HepG2 (cell line): ENCODE results near the gene KTI12. TPM values are rescaled to one million over a fixed set of nuclear protein-coding genes. Genes with fewer than 3 reads are reported as not detected.

Source experiments
- ARID2 ChIP-seq: sonication (generic); formaldehyde crosslinking; IDR thresholded peaks from 2 replicates; pipeline ENCODE4 v1.8.1; 2022; ENCODE audit warnings: mild to moderate bottlenecking, missing genetic modification reagents, borderline replicate concordance
- EZH2 ChIP-seq: conservative IDR thresholded peaks from 2 replicates; pipeline ENCODE4 v1.6.1; 2012; ENCODE audit warnings: mild to moderate bottlenecking, low read depth, low read length, moderate library complexity
- GABPA ChIP-seq, 2 experiments: IDR thresholded peaks; 2 replicates each; pipeline ENCODE4 v1.6.1; 2011 to 2016; ENCODE audit warnings: low read depth in 2 of 2, low read length in 1 of 2, missing biosample characterization in 1 of 2, missing genetic modification characterization in 1 of 2
- GTF3A ChIP-seq: sonication (generic); formaldehyde crosslinking; conservative IDR thresholded peaks from 2 replicates; pipeline ENCODE4 v1.4.0; 2020; ENCODE audit warnings: mild to moderate bottlenecking, missing genetic modification reagents
- HES4 ChIP-seq: sonication (generic); formaldehyde crosslinking; IDR thresholded peaks from 2 replicates; pipeline ENCODE4 v1.9.0; 2021; ENCODE audit warnings: mild to moderate bottlenecking, missing genetic modification reagents, borderline replicate concordance
- KDM6A ChIP-seq: IDR thresholded peaks from 2 replicates; pipeline ENCODE4 v1.6.1; 2016; ENCODE audit warnings: low read depth
- PLRG1 ChIP-seq: fragments of 450-650 bp; conservative IDR thresholded peaks from 2 replicates; pipeline ENCODE4 v1.6.1; 2016
- SP2 ChIP-seq: sonication (generic); formaldehyde crosslinking; IDR thresholded peaks from 2 replicates; pipeline ENCODE4 v1.5.1; 2020; ENCODE audit warnings: mild to moderate bottlenecking, missing genetic modification reagents
- ZKSCAN8 ChIP-seq: IDR thresholded peaks from 2 replicates; pipeline ENCODE4 v1.6.1; 2016; ENCODE audit warnings: borderline replicate concordance, missing genetic modification reagents, missing compliant biosample characterization
- ZNF263 ChIP-seq: sonication (generic); formaldehyde crosslinking; IDR thresholded peaks from 2 replicates; pipeline ENCODE4 v1.4.0; 2020; ENCODE audit warnings: missing genetic modification reagents
- ZNF678 ChIP-seq: sonication (generic); formaldehyde crosslinking; IDR thresholded peaks from 2 replicates; pipeline ENCODE4 v1.4.0; 2020; ENCODE audit warnings: mild to moderate bottlenecking, missing genetic modification reagents
- ZNF878 ChIP-seq: sonication (generic); formaldehyde crosslinking; IDR thresholded peaks from 2 replicates; pipeline ENCODE4 v1.8.1; 2023; ENCODE audit warnings: mild to moderate bottlenecking, missing genetic modification reagents, moderate library complexity
- ZSCAN21 ChIP-seq: sonication (generic); formaldehyde crosslinking; IDR thresholded peaks from 2 replicates; pipeline ENCODE4 v1.8.0; 2022; ENCODE audit warnings: mild to moderate bottlenecking, missing genetic modification reagents, moderate library complexity, borderline replicate concordance
- polyA plus RNA-seq, 8 experiments: library from polyadenylated mRNA; depleted of rRNA in 3 of 8; stranded (reverse) in 7 of 8; unstranded in 1 of 8; fragments of >200 nt; fragmentation: Illumina TruSeq in 4 of 8; extraction: Trizol in 4 of 8; gene quantifications; 2 replicates each; pipeline versions ENCODE4 v1.2.1 to v1.2.3, GENCODE V29; 2011 to 2016; ENCODE audit warnings: low read depth in 4 of 8, missing spikeins in 1 of 8, mixed read lengths in 1 of 8; ENCODE audit not compliant: insufficient read depth in 1 of 8
- total RNA-seq, 5 experiments: library from RNA; depleted of rRNA; stranded (reverse); fragments of >200 nt; fragmentation: Illumina TruSeq; extraction: Trizol; gene quantifications; 2 replicates each; pipeline ENCODE4 v1.2.3, GENCODE V29; 2016; ENCODE audit warnings: low read depth in 1 of 5
- TF ChIP-seq, protein P1 (sequence below): sonication (generic); formaldehyde crosslinking; IDR thresholded peaks from 2 replicates; pipeline ENCODE4 v1.4.0; 2020; ENCODE audit warnings: missing genetic modification reagents, borderline replicate concordance
- TF ChIP-seq, protein P2 (sequence below): sonication (generic); formaldehyde crosslinking; IDR thresholded peaks from 2 replicates; pipeline ENCODE4 v1.4.0; 2020; ENCODE audit warnings: mild to moderate bottlenecking, missing genetic modification reagents, borderline replicate concordance
- TF ChIP-seq, protein P3 (sequence below): IDR thresholded peaks from 2 replicates; pipeline ENCODE4 v1.6.1; 2016
- TF ChIP-seq, protein P4 (sequence below): sonication (generic); formaldehyde crosslinking; IDR thresholded peaks from 2 replicates; pipeline ENCODE4 v1.5.0; 2020; ENCODE audit warnings: mild to moderate bottlenecking, missing genetic modification reagents, moderate library complexity

Gene KTI12
- total and polyA plus RNA-seq, 2 of the 13 experiments (the other 11 are each of a cell fraction or from before 2014, with no cell fraction given), result 7.4 to 10.2 TPM

DNA sequence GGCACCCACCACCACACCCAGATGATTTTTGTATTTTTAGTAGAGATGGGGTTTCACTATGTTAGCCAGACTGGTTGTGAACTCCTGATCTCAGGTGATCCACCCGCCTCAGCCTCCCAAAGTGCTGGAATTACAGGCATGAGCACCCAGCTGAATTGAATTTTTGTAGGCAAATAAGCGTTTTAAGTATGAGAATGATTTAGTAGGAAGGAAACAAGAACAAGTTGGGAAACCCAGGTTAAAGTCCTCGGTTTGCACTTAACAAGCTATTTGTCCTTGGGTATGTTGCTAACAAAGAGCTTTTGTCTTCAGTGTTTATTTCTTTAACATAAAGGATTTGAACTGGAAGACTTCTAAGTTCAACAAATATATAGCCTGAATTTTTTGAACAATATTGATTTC is 46.4 kb upstream of the KTI12 start (continued):
- TF ChIP-seq HES4 (CRISPR knock-in tag) (no peak), GABPA (IDR thresholded peaks at IDR 0.05; ENCODE audit: low read depth, low read length) (no peak), GABPA (CRISPR knock-in tag; IDR thresholded peaks at IDR 0.05; ENCODE audit: low read depth) (0 out of 2 replicates have a peak, but pooled peaks have one; percentile 17), GTF3A (no peak), SP2 (CRISPR knock-in tag) (no peak), ZNF678 (CRISPR knock-in tag) (no peak), ZNF263 (0 out of 2 replicates have a peak, but pooled peaks have one; percentile 19), ZKSCAN8 (peak; percentile 19; the same call in 1 of the 2 replicates), KDM6A (CRISPR knock-in tag) (peak; percentile 77), ZSCAN21 (CRISPR knock-in tag) (no peak), ZNF878 (CRISPR knock-in tag) (no peak), PLRG1 (no peak), ARID2 (no peak), EZH2 (no peak)
- TF ChIP-seq, protein P1, sequence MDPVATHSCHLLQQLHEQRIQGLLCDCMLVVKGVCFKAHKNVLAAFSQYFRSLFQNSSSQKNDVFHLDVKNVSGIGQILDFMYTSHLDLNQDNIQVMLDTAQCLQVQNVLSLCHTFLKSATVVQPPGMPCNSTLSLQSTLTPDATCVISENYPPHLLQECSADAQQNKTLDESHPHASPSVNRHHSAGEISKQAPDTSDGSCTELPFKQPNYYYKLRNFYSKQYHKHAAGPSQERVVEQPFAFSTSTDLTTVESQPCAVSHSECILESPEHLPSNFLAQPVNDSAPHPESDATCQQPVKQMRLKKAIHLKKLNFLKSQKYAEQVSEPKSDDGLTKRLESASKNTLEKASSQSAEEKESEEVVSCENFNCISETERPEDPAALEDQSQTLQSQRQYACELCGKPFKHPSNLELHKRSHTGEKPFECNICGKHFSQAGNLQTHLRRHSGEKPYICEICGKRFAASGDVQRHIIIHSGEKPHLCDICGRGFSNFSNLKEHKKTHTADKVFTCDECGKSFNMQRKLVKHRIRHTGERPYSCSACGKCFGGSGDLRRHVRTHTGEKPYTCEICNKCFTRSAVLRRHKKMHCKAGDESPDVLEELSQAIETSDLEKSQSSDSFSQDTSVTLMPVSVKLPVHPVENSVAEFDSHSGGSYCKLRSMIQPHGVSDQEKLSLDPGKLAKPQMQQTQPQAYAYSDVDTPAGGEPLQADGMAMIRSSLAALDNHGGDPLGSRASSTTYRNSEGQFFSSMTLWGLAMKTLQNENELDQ (CRISPR knock-in tag), result no peak
- TF ChIP-seq, protein P2, sequence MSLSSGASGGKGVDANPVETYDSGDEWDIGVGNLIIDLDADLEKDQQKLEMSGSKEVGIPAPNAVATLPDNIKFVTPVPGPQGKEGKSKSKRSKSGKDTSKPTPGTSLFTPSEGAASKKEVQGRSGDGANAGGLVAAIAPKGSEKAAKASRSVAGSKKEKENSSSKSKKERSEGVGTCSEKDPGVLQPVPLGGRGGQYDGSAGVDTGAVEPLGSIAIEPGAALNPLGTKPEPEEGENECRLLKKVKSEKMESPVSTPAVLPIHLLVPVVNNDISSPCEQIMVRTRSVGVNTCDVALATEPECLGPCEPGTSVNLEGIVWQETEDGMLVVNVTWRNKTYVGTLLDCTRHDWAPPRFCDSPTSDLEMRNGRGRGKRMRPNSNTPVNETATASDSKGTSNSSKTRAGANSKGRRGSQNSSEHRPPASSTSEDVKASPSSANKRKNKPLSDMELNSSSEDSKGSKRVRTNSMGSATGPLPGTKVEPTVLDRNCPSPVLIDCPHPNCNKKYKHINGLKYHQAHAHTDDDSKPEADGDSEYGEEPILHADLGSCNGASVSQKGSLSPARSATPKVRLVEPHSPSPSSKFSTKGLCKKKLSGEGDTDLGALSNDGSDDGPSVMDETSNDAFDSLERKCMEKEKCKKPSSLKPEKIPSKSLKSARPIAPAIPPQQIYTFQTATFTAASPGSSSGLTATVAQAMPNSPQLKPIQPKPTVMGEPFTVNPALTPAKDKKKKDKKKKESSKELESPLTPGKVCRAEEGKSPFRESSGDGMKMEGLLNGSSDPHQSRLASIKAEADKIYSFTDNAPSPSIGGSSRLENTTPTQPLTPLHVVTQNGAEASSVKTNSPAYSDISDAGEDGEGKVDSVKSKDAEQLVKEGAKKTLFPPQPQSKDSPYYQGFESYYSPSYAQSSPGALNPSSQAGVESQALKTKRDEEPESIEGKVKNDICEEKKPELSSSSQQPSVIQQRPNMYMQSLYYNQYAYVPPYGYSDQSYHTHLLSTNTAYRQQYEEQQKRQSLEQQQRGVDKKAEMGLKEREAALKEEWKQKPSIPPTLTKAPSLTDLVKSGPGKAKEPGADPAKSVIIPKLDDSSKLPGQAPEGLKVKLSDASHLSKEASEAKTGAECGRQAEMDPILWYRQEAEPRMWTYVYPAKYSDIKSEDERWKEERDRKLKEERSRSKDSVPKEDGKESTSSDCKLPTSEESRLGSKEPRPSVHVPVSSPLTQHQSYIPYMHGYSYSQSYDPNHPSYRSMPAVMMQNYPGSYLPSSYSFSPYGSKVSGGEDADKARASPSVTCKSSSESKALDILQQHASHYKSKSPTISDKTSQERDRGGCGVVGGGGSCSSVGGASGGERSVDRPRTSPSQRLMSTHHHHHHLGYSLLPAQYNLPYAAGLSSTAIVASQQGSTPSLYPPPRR, result peak; percentile 58; the same call in 1 of the 2 replicates
- TF ChIP-seq, protein P3, sequence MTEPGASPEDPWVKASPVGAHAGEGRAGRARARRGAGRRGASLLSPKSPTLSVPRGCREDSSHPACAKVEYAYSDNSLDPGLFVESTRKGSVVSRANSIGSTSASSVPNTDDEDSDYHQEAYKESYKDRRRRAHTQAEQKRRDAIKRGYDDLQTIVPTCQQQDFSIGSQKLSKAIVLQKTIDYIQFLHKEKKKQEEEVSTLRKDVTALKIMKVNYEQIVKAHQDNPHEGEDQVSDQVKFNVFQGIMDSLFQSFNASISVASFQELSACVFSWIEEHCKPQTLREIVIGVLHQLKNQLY (CRISPR knock-in tag), result 0 out of 2 replicates have a peak, but pooled peaks have one; percentile 27
- TF ChIP-seq, protein P4, sequence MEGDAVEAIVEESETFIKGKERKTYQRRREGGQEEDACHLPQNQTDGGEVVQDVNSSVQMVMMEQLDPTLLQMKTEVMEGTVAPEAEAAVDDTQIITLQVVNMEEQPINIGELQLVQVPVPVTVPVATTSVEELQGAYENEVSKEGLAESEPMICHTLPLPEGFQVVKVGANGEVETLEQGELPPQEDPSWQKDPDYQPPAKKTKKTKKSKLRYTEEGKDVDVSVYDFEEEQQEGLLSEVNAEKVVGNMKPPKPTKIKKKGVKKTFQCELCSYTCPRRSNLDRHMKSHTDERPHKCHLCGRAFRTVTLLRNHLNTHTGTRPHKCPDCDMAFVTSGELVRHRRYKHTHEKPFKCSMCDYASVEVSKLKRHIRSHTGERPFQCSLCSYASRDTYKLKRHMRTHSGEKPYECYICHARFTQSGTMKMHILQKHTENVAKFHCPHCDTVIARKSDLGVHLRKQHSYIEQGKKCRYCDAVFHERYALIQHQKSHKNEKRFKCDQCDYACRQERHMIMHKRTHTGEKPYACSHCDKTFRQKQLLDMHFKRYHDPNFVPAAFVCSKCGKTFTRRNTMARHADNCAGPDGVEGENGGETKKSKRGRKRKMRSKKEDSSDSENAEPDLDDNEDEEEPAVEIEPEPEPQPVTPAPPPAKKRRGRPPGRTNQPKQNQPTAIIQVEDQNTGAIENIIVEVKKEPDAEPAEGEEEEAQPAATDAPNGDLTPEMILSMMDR (CRISPR knock-in tag), result no peak
